CD4-positive, alpha-beta T cell treated with Interferon alpha-2 for 1 hour (primary cell): Measurements from ENCODE around the gene PPP1R3G.

Experiments used
- DNase-seq, 2 donors: peaks; one replicate each; pipeline ENCODE4 v3.0.0-alpha.2; 2020 to 2022

PPP1R3G gene

GRCh38 chr6:5073992-5074391, 11.1 kb upstream of the PPP1R3G start:
- DNase-seq: no peak

GRCh38 chr6:5076931-5077330, 8.2 kb upstream of the PPP1R3G start:
- no peak for DNase-seq

DNA sequence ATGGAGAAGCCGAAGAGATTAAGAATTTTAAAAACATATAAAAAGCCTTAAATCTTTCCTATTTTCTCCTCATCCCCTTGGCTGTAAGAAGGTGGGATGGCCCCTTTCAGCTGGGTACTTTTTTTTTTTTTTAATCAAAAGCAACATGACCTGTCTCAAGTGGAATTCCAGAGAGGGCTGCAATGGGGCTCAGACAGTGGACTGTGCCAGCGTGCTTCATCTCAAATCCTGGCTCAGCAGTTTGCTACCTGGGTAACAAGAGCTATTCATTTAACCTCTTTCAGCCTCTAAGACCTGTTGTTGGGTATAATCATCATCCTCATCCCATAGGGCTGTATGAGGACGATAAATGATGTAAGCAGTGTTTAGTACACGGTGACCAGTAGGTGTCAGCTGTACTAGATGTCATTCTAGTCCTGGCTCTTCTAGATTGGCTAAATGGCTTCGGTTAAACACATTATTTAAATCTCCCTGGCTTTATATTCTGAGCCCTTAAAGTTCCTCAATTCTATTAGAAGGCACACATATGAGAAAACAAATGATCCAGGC, 6.9 kb upstream of the PPP1R3G start:
- no peak for DNase-seq

GRCh38 chr6:5079692-5080091, 5.4 kb upstream of the PPP1R3G start:
- DNase-seq: no peak

- DNase-seq: no peak
Measured at GRCh38 chr6:5080574-5080973, 4.6 kb upstream of the PPP1R3G start.

- no peak for DNase-seq
Measured at GRCh38 chr6:5081182-5081581, 4.0 kb upstream of the PPP1R3G start.

- no peak for DNase-seq
Measured at GRCh38 chr6:5081955-5082354, 3.2 kb upstream of the PPP1R3G start.

- peak in 1 of 2 donors; percentile 29 for DNase-seq
Measured at GRCh38 chr6:5082487-5083306, 2.4 kb upstream of the PPP1R3G start.

GRCh38 chr6:5083307-5083583, 1.9 kb upstream of the PPP1R3G start:
- DNase-seq: no peak

DNA sequence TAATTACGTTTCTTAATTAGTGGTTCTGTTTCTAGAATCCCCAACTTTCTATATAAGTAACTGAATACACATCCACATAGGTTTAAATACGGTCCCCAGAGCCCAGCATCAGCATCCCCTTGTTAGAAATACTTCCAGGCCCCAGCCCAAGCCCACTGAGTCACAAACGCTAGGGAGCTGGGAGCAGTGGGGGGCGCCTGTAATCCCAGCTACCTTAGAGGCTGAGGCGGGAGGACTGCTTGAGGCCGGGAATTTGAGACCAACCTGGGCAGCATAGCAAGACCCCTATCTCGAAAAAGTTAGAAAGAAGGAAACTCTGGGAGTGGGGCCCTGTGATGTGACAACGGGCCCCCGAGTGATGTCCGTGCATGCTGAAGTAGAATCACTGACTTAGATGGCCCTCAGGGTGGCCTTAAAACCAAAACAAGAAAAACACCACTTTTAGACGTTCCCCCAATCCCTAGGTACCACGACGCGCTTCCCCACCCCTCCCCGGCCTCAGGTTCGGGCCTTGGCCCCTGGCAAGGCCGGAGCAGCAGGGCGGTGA, 1.3 kb upstream of the PPP1R3G start:
- DNase-seq: no peak

GRCh38 chr6:5084360-5084780, 771 bp upstream of the PPP1R3G start:
- DNase-seq: no peak

GRCh38 chr6:5085648-5086293, 630 bp downstream of the PPP1R3G start:
- DNase-seq: no peak

- DNase-seq: no peak
Measured at GRCh38 chr6:5086294-5086890, 1.3 kb downstream of the PPP1R3G start.

DNA sequence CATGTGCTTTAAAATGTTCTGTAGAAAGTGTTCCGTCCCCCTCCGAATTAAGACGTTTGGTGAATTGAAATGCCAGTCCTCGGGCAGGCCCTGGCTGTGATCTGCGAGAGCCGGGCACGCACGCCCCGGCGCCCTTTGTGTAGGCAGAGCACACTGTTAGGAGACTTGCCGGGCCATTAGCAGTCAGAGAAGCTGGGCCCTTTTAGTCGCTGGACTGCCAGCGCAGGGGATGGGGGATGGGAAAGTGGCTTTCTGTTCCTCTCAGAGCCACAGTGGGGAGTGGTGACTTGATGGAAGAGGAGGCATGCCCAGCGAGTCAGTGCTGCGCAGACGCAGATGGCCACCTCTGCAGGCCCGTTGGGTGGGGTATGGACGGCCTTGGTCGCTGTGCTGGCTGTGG, 2.2 kb downstream of the PPP1R3G start:
- DNase-seq: peak; percentile 9 to 48

DNA sequence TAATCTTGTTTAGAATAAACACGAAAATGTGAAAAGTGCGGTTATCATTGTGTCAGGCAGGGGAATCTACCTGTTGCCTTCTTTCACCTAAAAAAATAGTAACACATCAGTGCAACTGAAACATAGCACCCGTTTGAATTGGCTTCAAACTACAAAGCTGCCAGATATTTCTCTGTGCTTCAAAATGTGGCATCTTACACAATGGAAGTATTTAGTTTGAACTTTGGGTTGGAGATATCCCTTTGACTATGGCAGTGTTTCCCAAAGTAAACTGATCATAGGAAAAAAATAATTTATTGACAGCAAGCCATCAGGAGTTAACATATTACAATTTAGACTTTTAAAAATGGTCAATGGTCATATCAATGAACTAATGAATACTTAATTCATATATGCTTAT, 3.6 kb downstream of the PPP1R3G start:
- DNase-seq: no peak

DNA sequence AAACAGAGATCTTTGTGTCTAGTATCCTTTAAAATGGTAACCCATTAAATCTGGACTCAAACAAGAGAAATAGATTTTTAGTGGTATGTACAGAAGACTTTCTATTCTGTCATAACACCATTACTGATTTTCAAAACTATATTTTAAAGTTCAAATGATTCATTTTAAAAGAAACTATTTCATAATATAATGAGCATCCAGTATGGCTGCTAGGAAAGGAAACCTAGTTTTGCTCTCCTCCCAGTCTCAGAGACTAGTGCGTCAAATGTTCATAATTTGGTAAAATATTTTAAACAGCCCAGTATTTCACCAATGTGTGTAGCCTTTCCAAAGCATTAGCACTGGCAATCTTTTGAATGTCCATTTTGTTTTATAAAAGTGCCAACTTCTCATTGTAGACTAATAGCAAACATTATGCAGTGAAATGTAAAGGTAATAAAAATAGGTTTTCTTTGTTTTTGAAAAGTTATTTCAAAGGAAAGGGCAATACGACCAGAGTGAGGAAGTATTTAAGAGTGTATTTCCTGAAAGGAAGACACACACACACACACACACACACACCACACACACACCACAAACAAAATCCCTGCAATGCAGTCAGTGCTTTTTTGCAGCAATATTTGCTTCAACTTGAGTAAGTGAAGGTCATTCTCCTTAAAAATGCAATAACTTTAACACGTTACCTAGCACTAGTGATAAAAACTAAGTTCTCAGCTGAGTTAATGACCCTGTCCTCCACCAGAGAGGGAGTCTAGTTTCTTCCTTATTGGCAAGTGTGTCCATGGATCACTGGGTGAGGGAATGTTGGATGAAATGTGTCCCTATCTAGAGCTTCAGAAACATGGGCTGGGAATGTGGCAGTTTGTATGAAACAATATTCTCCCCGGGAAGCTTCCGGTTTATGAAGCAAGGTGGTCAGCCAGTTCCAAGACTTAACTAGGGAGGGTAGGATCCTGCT, 4.6 kb downstream of the PPP1R3G start:
- DNase-seq: no peak

GRCh38 chr6:5090603-5091002, 5.5 kb downstream of the PPP1R3G start:
- DNase-seq: no peak

DNA sequence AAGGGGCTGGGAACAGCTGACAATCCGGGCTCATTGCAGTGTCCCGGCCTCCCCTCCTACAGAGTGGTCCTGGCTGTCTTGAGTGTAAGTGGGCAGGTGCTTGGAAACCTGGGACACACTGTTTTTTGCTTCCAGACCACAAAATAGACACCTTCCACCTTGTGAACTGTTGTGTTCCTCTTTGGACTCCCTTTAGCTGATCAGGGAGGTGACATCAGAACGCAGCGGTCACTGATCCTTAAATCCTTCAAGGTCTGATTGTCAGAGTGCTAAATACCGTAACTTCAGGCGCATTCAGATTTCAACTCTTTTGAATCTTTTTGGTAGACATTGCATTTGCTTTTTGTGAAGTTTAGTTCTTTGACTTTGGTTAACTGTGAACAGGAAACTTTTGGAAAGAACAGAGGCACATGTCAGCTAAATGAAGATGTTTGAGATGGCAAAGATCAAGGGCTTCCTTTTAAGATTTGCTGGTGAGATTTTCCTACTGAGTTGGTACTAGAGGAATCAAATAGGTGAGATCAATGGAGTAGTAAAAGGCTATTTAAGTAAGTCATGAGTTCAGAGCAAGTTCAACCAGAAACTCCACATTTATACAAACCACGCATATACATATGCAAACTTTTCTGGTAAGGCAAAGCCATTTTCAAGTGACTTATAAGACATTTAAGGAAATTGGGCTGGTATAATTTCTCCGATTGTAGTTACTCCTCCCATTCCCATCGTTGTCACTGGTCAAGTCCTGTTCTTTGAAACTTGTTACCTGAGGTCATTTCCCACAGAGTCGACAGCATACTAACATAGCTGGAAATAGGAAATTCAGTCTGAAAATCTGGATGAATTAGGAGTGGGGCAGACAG, 6.3 kb downstream of the PPP1R3G start:
- no peak for DNase-seq

GRCh38 chr6:5093231-5094015, 8.3 kb downstream of the PPP1R3G start:
- no peak for DNase-seq

- DNase-seq: no peak
Measured at GRCh38 chr6:5094327-5094726, 9.2 kb downstream of the PPP1R3G start.

DNA sequence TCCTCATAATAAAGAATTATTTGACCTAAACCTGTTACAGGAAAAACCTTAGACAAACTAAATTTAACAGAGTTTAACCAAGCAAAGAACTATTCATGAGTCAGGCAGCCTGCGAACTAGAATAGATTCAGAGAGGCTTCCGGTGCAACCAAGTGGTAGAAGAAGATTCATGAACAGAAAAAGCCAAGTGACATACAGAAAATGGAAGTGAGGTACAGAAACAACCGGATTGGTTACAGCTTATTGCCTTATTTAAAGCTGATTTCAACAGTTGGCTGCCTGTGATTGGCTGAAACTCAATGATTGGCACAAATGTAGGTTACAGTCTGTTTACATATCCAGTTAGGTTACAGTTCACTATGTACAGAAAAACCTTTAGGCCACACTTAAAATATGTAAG, 10.1 kb downstream of the PPP1R3G start:
- DNase-seq: no peak
